Measurements from ENCODE around the gene TRIM31.

- peak; percentile 94 for TF ChIP-seq CTCF (conservative IDR thresholded peaks at IDR 0.05; ENCODE audit: low read depth, low read length)
- TF ChIP-seq EZH2 (IDR thresholded peaks at IDR 0.05; ENCODE audit: borderline replicate concordance, low read depth, low read length, poor library complexity, severe bottlenecking) = no peak
These were observed 9.7 kb downstream of the TRIM31 start for GRCh38 chr6:30102970-30103871.
